HG03558 (cell line): Measurements from ENCODE around the gene DHX58.
A peak's percentile ranks its signal among the peaks of the same experiment; 100 is the strongest.
"Not testable (repeated sequence)": the region's sequence is repeated elsewhere in the genome, so short reads cannot be mapped to it uniquely, and the experiment has no call there.

Source experiments
- ATAC-seq: cut with Tn5 transposase; IDR thresholded peaks from one replicate; pipeline ENCODE4 v1.9.1; 2021; ENCODE audit warnings: moderate number of reproducible peaks; ENCODE audit not compliant: unreplicated experiment; ENCODE audit errors: extremely low read depth

The DHX58 gene

GRCh38 chr17:42112552-42113176 is at the start of gene DHX58:
Gene DHX58, minus strand, starts transcription at chr17:42112714. Its CDS starts 822 bp downstream, at chr17:42111892.
- no peak for ATAC-seq

GRCh38 chr17:42160531-42160910 is 48.0 kb upstream of the DHX58 start:
- ATAC-seq: no peak

- ATAC-seq: no peak
Measured at GRCh38 chr17:42159796-42160530, 47.4 kb upstream of the DHX58 start.

GRCh38 chr17:42155614-42156045 is 43.1 kb upstream of the DHX58 start:
- no peak for ATAC-seq

GRCh38 chr17:42153919-42154742 is 41.6 kb upstream of the DHX58 start:
- ATAC-seq: no peak

- ATAC-seq: no peak
Measured at GRCh38 chr17:42146911-42147607, 34.5 kb upstream of the DHX58 start.

- not testable (repeated sequence) for ATAC-seq
Measured at GRCh38 chr17:42143138-42143537, 30.6 kb upstream of the DHX58 start.

- ATAC-seq: no peak
Measured at GRCh38 chr17:42142371-42142896, 29.9 kb upstream of the DHX58 start.

- no peak for ATAC-seq
Measured at GRCh38 chr17:42141382-42141781, 28.9 kb upstream of the DHX58 start.

- ATAC-seq: not testable (repeated sequence)
Measured at GRCh38 chr17:42140690-42141089, 28.2 kb upstream of the DHX58 start.

- ATAC-seq: no peak
Measured at GRCh38 chr17:42138749-42139492, 26.4 kb upstream of the DHX58 start.

GRCh38 chr17:42136654-42137051 is 24.1 kb upstream of the DHX58 start:
- ATAC-seq: no peak

GRCh38 chr17:42135664-42136653 is 23.4 kb upstream of the DHX58 start:
- no peak for ATAC-seq

- ATAC-seq: no peak
Measured at GRCh38 chr17:42135151-42135550, 22.6 kb upstream of the DHX58 start.

GRCh38 chr17:42133461-42134041 is 21.0 kb upstream of the DHX58 start:
- peak; percentile 45 for ATAC-seq

- ATAC-seq: peak; percentile 21
Measured at GRCh38 chr17:42132941-42133340, 20.4 kb upstream of the DHX58 start.

GRCh38 chr17:42131981-42132432 is 19.5 kb upstream of the DHX58 start:
- no peak for ATAC-seq

- no peak for ATAC-seq
Measured at GRCh38 chr17:42131232-42131631, 18.7 kb upstream of the DHX58 start.
